Activated CD8-positive, alpha-beta memory T cell treated with anti-CD3 and anti-CD28 coated beads, Interleukin-2, amount 50 U/mL, for 48 hours (primary cell): Measurements from ENCODE around the gene TNFRSF19.

Source experiments
- DNase-seq: peaks from one replicate; pipeline ENCODE4 v3.0.0-alpha.2; 2020

Gene TNFRSF19

GRCh38 chr13:23608701-23609413, 38.6 kb downstream of the TNFRSF19 start:
- no peak for DNase-seq

DNA sequence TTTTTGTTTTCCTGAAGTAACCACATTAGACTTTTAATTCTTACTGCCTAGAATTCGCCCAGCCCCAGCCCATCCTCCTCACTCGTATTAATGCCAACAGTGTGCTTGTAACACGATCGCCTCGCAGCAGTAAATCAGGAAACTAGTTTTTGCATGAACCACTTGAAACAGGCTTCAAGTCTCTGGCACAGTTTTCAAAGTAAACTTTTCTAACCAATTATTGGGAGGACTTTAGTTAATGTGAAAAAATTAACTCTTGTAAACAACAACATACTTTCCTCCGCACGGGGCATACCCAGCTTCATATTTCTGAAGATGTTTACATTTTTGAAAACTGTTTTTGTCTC, 39.2 kb downstream of the TNFRSF19 start:
- no peak for DNase-seq

DNA sequence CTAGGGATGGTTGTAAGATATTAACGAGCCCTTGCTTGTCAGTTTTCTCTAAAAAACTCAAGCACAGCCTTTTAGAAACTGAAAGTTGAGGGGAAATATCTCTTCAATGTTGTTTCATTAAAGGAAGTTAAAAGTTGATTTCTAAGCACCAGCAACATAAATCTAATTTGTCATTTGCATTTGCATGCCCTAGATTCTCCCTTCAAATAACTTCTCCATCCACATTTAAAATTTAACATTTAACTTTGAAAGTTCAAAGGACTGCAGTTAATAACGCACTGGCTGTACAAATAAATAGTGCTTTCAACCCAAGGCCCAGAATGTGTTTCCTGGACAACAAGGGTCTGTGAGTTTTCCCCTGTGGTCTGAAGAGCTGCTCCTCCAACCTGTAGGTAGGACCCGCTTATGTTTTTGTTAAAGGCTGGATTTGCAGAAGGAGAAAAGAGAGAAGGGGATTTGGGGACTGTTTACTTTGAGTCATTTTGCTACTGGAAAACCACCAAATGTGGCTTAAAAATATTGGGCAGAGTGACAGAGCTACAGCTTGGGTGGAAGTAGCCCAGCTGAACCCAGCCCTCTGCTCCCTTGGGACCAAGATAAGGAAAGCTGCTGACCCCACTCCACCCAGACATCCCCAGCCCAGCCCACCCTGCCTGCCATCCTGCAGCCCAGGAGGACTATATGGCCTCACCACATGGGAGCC, 39.8 kb downstream of the TNFRSF19 start:
- no peak for DNase-seq

DNA sequence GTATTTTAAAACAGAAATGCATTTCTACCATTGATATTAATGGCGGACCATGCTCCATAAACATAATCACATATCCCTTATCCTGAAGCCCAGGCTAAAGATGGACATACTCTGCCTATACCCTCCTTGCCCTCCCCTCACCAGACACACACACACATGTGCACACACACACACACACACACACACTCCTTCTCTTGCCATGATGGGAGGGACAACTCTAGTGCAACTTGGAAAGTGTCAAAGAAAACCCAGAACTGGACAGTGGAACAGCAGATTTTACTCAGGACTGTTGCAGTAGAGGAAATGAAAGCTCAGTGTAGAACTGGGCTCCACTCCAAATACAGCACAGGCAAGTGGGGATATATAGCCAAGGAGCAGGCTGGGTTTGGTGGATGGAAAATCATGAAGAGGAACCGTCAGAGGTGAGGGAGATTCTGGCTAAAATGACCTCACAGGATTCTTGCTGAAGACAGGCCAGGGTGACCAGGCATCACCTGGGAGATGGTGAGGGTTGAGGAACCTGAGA, 40.8 kb downstream of the TNFRSF19 start:
- DNase-seq = no peak

GRCh38 chr13:23612182-23612581, 42.0 kb downstream of the TNFRSF19 start:
- DNase-seq = no peak

GRCh38 chr13:23612731-23613130, 42.5 kb downstream of the TNFRSF19 start:
- no peak for DNase-seq

GRCh38 chr13:23613596-23613995, 43.4 kb downstream of the TNFRSF19 start:
- no peak for DNase-seq

GRCh38 chr13:23615395-23616081, 45.3 kb downstream of the TNFRSF19 start:
- no peak for DNase-seq

GRCh38 chr13:23616228-23616627, 46.0 kb downstream of the TNFRSF19 start:
- no peak for DNase-seq

DNA sequence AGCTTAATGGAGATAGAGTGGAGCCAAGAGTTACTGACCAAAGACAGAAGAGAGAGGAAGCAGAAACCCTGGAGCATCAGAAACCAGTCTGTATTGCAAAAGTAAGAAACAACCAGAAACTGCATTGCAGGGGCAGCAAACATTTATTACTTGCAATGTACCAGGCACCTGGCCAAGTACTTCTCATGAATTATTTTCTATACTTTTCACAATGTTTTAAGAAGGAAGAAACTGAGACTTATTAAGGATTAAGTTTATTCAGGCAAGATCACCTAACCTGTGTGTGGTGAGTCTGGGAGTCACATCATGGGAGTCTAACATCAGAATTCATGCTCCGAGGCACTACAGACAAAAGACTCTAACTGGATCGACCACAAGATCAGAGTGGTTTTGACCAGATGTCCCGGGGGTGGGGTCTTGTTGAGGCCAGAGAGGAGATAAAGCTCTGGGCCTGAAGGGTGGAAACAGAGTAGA, 47.4 kb downstream of the TNFRSF19 start:
- DNase-seq = no peak

- DNase-seq = no peak
Observed at GRCh38 chr13:23618341-23618740, 48.1 kb downstream of the TNFRSF19 start.

DNA sequence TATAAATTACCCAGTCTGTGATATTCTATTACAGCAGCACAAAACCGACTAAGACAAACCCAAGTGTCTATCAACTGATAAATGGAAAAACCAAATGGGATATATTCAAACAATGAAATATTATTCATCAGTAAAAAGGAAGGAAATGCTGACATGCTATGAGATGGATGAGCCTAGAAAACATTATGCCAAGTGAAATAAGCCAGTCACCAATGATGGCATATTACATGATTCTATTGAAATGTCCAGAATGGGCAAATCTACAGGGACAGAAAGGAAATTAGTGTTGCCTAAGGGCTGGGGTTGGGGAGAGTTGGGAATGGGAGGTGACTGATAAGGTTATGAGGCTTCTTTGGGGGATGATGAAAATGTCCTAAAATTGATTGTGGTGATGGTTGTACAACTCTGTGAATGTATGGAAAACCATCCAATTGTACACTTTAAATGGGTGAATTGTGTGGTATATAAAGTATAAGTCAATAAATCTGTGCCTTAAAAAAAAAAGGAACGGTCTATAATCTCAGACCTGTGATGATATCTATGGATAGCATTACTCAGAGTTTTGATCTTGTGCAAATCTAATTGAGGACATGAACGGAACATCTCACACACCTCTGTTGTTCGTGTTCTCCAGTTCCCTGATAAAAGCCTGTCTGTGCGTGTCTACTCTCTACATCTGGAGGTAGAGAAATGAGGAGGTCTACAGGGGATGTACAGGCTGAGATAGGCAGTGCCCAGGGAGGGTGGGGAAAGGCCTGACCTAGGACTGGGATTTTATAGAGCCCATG, 49.0 kb downstream of the TNFRSF19 start:
- DNase-seq = no peak

DNA sequence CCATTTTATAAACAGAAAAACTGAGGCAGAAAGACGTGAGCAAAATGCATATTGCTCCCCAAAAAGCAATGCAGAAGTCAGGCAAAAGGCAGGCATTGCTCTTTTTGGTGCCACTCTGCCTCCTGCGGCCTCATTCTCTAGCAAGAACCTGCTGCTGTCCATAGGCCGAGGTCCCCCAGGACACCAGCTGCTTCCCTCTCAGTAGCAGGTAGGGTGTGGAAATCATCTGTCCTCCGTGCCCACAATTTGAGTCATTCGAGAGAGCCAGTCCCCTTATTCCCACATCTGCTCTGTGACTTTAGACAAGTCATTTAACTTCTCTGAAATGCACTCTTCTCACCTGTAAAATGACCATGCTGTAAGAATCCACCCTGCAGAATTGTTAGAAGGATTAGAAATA, 50.0 kb downstream of the TNFRSF19 start:
- no peak for DNase-seq

DNA sequence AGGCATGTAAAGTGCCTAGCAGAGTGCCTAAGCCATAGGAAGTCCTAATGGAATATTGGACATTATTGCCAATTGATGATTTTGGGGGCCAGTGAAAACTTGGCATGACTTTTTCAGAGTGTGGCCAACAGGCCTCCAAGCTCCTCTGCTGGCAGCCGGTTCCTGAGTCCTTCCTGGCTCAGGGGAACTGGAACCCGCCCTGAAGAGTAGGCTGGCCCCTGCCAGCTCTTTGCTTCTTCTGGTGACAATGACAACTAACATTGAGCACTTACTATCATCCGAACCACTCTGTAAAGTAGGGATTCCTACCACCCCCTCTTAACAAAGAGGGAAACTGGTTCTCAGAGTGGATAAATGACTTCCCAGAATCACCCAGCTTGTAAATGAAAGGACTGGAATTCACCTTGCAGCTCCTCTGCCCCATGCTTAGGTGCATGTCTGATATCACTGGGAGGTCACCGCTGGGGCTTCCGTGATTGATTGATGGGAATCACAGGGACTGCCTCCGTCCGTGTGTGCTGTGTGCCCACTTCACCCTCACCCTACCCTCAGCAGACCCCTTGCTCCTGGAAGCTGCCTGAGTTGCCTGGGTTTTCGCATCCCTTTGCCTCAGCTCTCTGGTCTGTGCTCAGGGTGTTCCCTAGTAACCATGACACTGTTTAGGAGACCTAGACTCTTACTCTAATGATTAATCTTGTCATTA, 50.6 kb downstream of the TNFRSF19 start:
- no peak for DNase-seq

- no peak for DNase-seq
Observed at GRCh38 chr13:23621316-23621645, 51.1 kb downstream of the TNFRSF19 start.

- no peak for DNase-seq
Observed at GRCh38 chr13:23622985-23623384, 52.8 kb downstream of the TNFRSF19 start.

DNA sequence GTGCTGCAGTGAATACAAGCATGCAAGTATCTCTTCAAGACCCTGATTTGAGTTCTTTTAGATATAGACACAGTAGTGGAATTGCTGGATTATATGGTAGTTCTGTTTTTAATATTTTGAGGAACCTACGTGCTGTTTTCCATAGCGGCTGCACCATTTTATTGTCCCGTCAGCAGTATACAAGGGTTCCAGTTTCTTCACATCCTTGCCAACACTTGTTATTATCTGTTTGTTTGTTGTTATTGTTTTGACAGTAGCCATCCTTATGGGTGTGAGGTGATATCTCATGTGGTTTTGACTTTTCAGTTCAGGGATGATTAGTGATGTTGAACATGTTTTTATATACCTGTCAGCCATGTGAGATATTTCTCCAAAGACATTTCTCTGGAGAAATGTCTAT, 53.2 kb downstream of the TNFRSF19 start:
- DNase-seq = no peak

DNA sequence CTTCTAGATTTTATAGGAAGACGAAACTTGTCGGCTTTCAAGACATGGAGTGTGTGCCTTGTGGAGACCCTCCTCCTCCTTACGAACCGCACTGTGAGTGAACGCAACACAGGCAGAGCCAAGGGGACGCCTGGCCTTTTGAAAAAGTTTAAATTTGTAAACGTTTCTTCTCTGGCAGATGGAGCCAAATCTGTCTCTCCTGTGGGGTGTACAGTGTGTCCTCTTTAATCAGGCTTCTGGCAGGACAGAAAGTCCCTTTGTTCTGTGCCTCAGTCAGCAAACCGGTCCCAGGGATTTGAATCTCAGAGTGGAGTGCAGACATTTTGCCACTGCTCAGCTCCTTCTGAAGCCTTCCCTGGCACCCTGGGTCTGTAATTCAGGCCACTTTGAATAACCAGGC, 56.5 kb downstream of the TNFRSF19 start:
- no peak for DNase-seq

DNA sequence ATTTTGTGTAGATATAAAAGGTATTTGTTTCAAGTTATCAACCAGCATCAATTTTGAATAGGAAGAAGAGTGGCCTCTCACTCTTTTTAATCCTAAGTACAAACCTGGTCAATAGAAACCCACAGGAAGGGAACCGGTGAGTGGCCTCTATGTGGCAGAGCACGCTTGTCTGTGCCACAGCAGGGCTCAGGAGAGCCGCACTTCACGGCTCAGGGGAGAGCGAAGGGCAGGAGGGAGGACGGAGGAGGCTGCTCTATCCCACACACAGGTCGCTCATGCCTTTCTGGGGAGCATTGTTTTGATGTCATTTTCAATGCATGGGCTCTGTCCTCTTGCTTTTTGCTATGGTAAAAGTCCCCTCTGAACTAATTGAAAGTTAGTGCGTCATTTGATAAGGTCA, 57.2 kb downstream of the TNFRSF19 start:
- DNase-seq = no peak

DNA sequence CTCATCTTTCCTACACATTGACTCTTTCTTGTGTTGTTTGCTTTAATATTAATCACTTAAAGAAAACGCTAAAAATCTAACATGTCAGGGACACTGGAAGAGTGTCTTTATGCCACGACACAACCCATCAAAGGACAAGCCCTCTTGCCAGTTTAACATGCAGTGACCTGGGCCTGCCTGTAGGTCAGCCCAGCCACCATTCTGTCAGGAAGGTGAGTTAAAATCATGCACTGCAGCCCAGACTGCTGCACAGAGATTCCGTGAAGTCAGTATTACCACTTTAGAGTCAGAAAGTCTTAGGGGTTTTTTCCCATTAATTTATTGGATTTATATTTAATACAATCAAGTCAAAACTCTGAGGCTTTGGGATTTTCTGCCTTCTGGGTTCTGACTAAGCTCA, 58.0 kb downstream of the TNFRSF19 start:
- no peak for DNase-seq

- DNase-seq = no peak
Observed at GRCh38 chr13:23628765-23629565, 58.8 kb downstream of the TNFRSF19 start.
